GM13976 (cell line): Measurements from ENCODE around the gene SEC61G.

Experiments used
- DNase-seq: peaks from one replicate; pipeline ENCODE4 v3.0.0; 2012; ENCODE audit warnings: low spot score
- in situ Hi-C: fragments of 300-500 bp; cut with MboI; formaldehyde crosslinking; loops from one replicate; pipeline ENCODE4 v1.12.0; 2022; ENCODE audit warnings: low sequenced_read_pairs, mixed read lengths, inconsistent platforms; ENCODE audit not compliant: unreplicated experiment
- TF ChIP-seq, protein P1 (sequence below): IDR thresholded peaks from 2 replicates; pipeline ENCODE4 v1.5.1; 2012; ENCODE audit warnings: borderline replicate concordance, mild to moderate bottlenecking; ENCODE audit not compliant: insufficient read depth; ENCODE audit errors: extremely low read depth, missing control alignments, control extremely low read depth

Gene SEC61G

DNA sequence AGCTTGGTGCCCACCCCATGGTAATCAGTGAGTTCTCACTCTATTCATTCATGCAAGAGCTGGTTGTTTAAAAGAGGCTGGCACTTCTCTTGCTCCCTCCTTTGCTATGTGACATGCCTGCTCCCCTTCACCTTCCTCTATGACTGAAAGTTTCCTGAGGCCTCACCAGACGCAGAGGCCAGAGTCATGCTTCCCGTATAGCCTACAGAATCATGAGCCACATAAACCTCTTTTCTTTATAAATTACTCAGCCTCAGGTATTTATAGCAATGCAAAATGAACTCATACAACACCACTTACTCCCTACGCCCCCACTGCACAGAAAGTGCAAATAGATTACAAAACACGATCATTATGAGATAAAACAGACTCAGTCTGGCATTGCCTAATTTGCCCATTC lies 39.0 kb downstream of the SEC61G start:
- in situ Hi-C loops, result no loop called here
- no peak for DNase-seq
- TF ChIP-seq, protein P1, sequence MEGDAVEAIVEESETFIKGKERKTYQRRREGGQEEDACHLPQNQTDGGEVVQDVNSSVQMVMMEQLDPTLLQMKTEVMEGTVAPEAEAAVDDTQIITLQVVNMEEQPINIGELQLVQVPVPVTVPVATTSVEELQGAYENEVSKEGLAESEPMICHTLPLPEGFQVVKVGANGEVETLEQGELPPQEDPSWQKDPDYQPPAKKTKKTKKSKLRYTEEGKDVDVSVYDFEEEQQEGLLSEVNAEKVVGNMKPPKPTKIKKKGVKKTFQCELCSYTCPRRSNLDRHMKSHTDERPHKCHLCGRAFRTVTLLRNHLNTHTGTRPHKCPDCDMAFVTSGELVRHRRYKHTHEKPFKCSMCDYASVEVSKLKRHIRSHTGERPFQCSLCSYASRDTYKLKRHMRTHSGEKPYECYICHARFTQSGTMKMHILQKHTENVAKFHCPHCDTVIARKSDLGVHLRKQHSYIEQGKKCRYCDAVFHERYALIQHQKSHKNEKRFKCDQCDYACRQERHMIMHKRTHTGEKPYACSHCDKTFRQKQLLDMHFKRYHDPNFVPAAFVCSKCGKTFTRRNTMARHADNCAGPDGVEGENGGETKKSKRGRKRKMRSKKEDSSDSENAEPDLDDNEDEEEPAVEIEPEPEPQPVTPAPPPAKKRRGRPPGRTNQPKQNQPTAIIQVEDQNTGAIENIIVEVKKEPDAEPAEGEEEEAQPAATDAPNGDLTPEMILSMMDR, result no peak

- DNase-seq, result no peak
- TF ChIP-seq, protein P1, result no peak
- in situ Hi-C loops, result no loop called here
These were observed 39.6 kb downstream of the SEC61G start for GRCh38 chr7:54719425-54719824.

DNA sequence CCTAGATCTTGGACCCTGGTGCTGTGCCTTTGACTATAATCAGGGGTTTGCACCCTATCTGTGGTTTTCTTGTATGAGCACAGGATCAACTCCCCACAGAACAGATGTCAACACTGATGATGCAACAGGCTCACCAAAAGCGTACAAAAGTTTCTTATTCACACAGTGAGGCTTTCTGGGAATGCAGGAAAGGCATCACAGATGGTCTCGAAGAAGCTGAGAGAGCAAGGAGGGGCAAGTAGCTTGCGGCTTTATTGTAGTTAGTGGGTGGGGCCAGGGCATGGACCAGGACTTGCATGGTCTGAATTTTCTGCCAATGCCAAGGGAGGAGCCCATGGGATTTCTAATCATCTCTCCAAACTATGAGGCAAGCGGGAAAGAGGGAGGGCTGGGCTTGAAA lies 46.2 kb downstream of the SEC61G start:
- no peak for DNase-seq
- in situ Hi-C loops, result no loop called here
- TF ChIP-seq, protein P1, result no peak

- no peak for DNase-seq
- in situ Hi-C loops, result no loop called here
- TF ChIP-seq, protein P1, result no peak
These were observed 47.0 kb downstream of the SEC61G start for GRCh38 chr7:54711900-54712595.

DNA sequence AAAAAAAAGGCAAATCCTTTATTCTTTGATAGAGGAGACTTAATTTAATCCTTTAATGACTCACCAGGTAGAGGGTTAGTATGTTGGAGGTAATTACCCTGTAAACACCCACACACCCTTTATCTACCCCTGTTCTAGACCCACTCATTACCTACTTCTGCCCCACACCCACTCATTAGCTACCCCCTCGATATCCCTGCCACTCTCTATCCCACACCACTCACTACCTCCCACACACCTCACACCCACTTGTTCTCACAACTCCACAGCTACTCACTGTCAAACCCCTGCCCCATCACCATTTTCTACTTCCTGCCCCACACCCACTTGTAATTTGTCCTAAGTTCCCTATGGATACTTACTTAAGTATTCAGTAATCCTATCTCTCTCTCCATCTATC lies 49.7 kb downstream of the SEC61G start:
- TF ChIP-seq, protein P1, result no peak
- in situ Hi-C loops, result no loop called here
- no peak for DNase-seq

DNA sequence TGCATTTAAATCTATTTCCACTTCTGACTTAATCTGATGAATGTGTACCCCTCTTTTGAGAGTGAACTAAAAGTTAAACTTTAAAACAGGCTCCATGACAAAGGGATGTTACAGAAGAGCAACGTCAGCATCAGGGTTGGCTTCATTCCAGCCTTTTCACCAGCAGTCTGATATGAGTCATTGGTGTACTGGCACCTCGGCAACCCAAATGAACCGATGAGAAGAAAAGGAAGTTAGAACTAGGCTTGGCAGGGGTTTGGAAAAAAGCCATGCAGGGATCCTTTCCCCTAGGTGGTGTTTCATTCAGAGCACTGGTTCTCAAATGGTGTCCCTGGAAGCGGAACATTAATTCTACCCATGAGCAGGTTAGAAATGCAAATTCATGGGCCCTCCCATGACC lies 53.6 kb downstream of the SEC61G start:
- no peak for DNase-seq
- TF ChIP-seq, protein P1, result no peak
- in situ Hi-C loops, result no loop called here
